Parathyroid adenoma (tissue), 2 donors: Measurements from ENCODE around the gene OPCML.

ENCODE experiments used
- H2AFZ ChIP-seq: fragments of 300-600 bp; sonication (generic); one replicate; pipeline ENCODE4 v1.7.0; 2017; ENCODE audit warnings: antibody characterized with exemption, mild to moderate bottlenecking
- H3K27ac ChIP-seq: fragments of 300-600 bp; sonication (generic); one replicate; pipeline ENCODE4 v1.7.0; 2017
- H3K27me3 ChIP-seq: fragments of 300-600 bp; sonication (generic); one replicate; pipeline ENCODE4 v1.7.0; 2017; ENCODE audit warnings: low read length; ENCODE audit not compliant: control insufficient read depth, insufficient read depth
- H3K36me3 ChIP-seq: fragments of 300-600 bp; sonication (generic); one replicate; pipeline ENCODE4 v1.7.0; 2017; ENCODE audit warnings: low read length; ENCODE audit not compliant: control insufficient read depth, insufficient read depth
- H3K4me1 ChIP-seq: fragments of 300-600 bp; sonication (generic); one replicate; pipeline ENCODE4 v1.7.0; 2017; ENCODE audit warnings: control low read depth
- H3K4me2 ChIP-seq: fragments of 300-600 bp; sonication (generic); one replicate; pipeline ENCODE4 v1.7.0; 2017; ENCODE audit warnings: low read length
- H3K4me3 ChIP-seq: fragments of 300-600 bp; sonication (generic); one replicate; pipeline ENCODE4 v1.7.0; 2017; ENCODE audit warnings: low read depth, low read length
- H3K79me2 ChIP-seq: fragments of 300-600 bp; sonication (generic); one replicate; pipeline ENCODE4 v1.7.0; 2017; ENCODE audit warnings: control low read depth
- H3K9ac ChIP-seq: fragments of 300-600 bp; sonication (generic); one replicate; pipeline ENCODE4 v1.7.0; 2017; ENCODE audit warnings: mild to moderate bottlenecking
- H3K9me3 ChIP-seq: fragments of 300-600 bp; sonication (generic); one replicate; pipeline ENCODE4 v1.7.0; 2017; ENCODE audit warnings: low read length; ENCODE audit not compliant: control insufficient read depth
- CTCF ChIP-seq: fragments of 300-600 bp; sonication (generic); IDR thresholded peaks from one replicate; pipeline ENCODE4 v1.7.0; 2017; ENCODE audit warnings: antibody characterized with exemption, mild to moderate bottlenecking
- donor health status: primary hyperparathyroidism.

OPCML gene

GRCh38 chr11:132544007-132544406, 988.3 kb downstream of the OPCML start:
- no peaks in the 10 kb centered on the region for H3K27me3 ChIP-seq
- H3K9me3 ChIP-seq, result no peaks in the 10 kb centered on the region
- H3K4me1 ChIP-seq, result no peaks in the 10 kb centered on the region
- H3K36me3 ChIP-seq, result no peaks in the 10 kb centered on the region
- H3K27ac ChIP-seq, result no peak overlapping the region
- TF ChIP-seq CTCF, result no peak
- H3K79me2 ChIP-seq, result no peaks in the 10 kb centered on the region
- no peak overlapping the region for H3K4me2 ChIP-seq
- no peak overlapping the region for H3K4me3 ChIP-seq
- no peak overlapping the region for H3K9ac ChIP-seq
- no peak overlapping the region for H2AFZ ChIP-seq

GRCh38 chr11:132541794-132542193, 990.5 kb downstream of the OPCML start:
- H3K4me1 ChIP-seq, result no peaks in the 10 kb centered on the region
- no peak for TF ChIP-seq CTCF
- no peak overlapping the region for H3K27ac ChIP-seq
- H3K36me3 ChIP-seq, result no peaks in the 10 kb centered on the region
- H2AFZ ChIP-seq, result no peak overlapping the region
- no peaks in the 10 kb centered on the region for H3K9me3 ChIP-seq
- H3K27me3 ChIP-seq, result no peaks in the 10 kb centered on the region
- H3K9ac ChIP-seq, result no peak overlapping the region
- H3K79me2 ChIP-seq, result no peaks in the 10 kb centered on the region
- no peak overlapping the region for H3K4me3 ChIP-seq
- H3K4me2 ChIP-seq, result no peak overlapping the region

- Histone ChIP-seq H3K79me2 (no peaks in the 10 kb centered on the region), H3K9me3 (no peaks in the 10 kb centered on the region), H3K4me2 (no peak overlapping the region), H3K27ac (no peak overlapping the region), H3K4me3 (no peak overlapping the region), H3K36me3 (no peaks in the 10 kb centered on the region), H3K9ac (no peak overlapping the region), H3K27me3 (no peaks in the 10 kb centered on the region), H2AFZ (no peak overlapping the region), H3K4me1 (no peaks in the 10 kb centered on the region)
- no peak for TF ChIP-seq CTCF
Measured at GRCh38 chr11:132540581-132540980, 991.7 kb downstream of the OPCML start.

GRCh38 chr11:132539590-132540368, 992.5 kb downstream of the OPCML start:
- no peak overlapping the region for H3K4me3 ChIP-seq
- H3K4me2 ChIP-seq, result no peak overlapping the region
- no peaks in the 10 kb centered on the region for H3K36me3 ChIP-seq
- H3K79me2 ChIP-seq, result no peaks in the 10 kb centered on the region
- H3K9ac ChIP-seq, result no peak overlapping the region
- no peak for TF ChIP-seq CTCF
- H2AFZ ChIP-seq, result no peak overlapping the region
- no peaks in the 10 kb centered on the region for H3K27me3 ChIP-seq
- no peaks in the 10 kb centered on the region for H3K4me1 ChIP-seq
- H3K9me3 ChIP-seq, result no peaks in the 10 kb centered on the region
- no peak overlapping the region for H3K27ac ChIP-seq

GRCh38 chr11:132538642-132539041, 993.7 kb downstream of the OPCML start:
- H3K9me3 ChIP-seq, result no peaks in the 10 kb centered on the region
- H3K79me2 ChIP-seq, result no peaks in the 10 kb centered on the region
- no peak for TF ChIP-seq CTCF
- H3K27ac ChIP-seq, result no peak overlapping the region
- H3K4me2 ChIP-seq, result no peak overlapping the region
- no peaks in the 10 kb centered on the region for H3K27me3 ChIP-seq
- no peak overlapping the region for H3K4me3 ChIP-seq
- no peak overlapping the region for H3K9ac ChIP-seq
- no peaks in the 10 kb centered on the region for H3K36me3 ChIP-seq
- H3K4me1 ChIP-seq, result no peaks in the 10 kb centered on the region
- no peak overlapping the region for H2AFZ ChIP-seq
